HTR-8/SVneo (cell line): ENCODE results near the gene STAC2.

ENCODE experiments used
- DNase-seq: peaks from one replicate; pipeline ENCODE4 v3.0.0; 2011; ENCODE audit warnings: low spot score, mixed read lengths; ENCODE audit not compliant: insufficient read length
- FAIRE-seq: peaks from 2 replicates; lab custom pipeline; 2011; peaks lifted over from hg19 to GRCh38; lab: Jason Lieb, UNC

Gene STAC2

GRCh38 chr17:39194089-39194984 lies 31.4 kb downstream of the STAC2 start:
- DNase-seq (no peak), FAIRE-seq (peak; percentile 91)

GRCh38 chr17:39193346-39193745 lies 32.4 kb downstream of the STAC2 start:
- DNase-seq (no peak), FAIRE-seq (no peak)

GRCh38 chr17:39192901-39193300 lies 32.8 kb downstream of the STAC2 start:
- no peak for DNase-seq
- peak; percentile 89 for FAIRE-seq

- FAIRE-seq: peak; percentile 4
- no peak for DNase-seq
These were observed 33.8 kb downstream of the STAC2 start for GRCh38 chr17:39191750-39192510.

- DNase-seq (no peak), FAIRE-seq (peak; percentile 52)
These were observed 38.5 kb downstream of the STAC2 start for GRCh38 chr17:39187152-39187830.

GRCh38 chr17:39186481-39187002 lies 39.2 kb downstream of the STAC2 start:
- DNase-seq (no peak), FAIRE-seq (no peak)

GRCh38 chr17:39183720-39184119 lies 42.0 kb downstream of the STAC2 start:
- FAIRE-seq (peak; percentile 63), DNase-seq (no peak)

GRCh38 chr17:39183045-39183444 lies 42.7 kb downstream of the STAC2 start:
- no peak for DNase-seq
- FAIRE-seq: no peak

- DNase-seq: no peak
- FAIRE-seq: peak; percentile 26
These were observed 44.4 kb downstream of the STAC2 start for GRCh38 chr17:39181303-39181702.

GRCh38 chr17:39178536-39178935 lies 47.2 kb downstream of the STAC2 start:
- FAIRE-seq: no peak
- DNase-seq: no peak

GRCh38 chr17:39177256-39177655 lies 48.5 kb downstream of the STAC2 start:
- FAIRE-seq (no peak), DNase-seq (no peak)

- DNase-seq (no peak), FAIRE-seq (no peak)
These were observed 50.1 kb downstream of the STAC2 start for GRCh38 chr17:39175695-39176093.

- FAIRE-seq: peak; percentile 75
- peak; percentile 84 for DNase-seq
These were observed 50.6 kb downstream of the STAC2 start for GRCh38 chr17:39174920-39175694.

GRCh38 chr17:39173526-39174274 lies 52.0 kb downstream of the STAC2 start:
- DNase-seq (no peak), FAIRE-seq (peak; percentile 4)

GRCh38 chr17:39173080-39173479 lies 52.7 kb downstream of the STAC2 start:
- DNase-seq (no peak), FAIRE-seq (no peak)

- FAIRE-seq (peak; percentile 57), DNase-seq (no peak)
These were observed 53.8 kb downstream of the STAC2 start for GRCh38 chr17:39171933-39172332.

GRCh38 chr17:39170558-39170957 lies 55.2 kb downstream of the STAC2 start:
- DNase-seq (no peak), FAIRE-seq (no peak)

- FAIRE-seq (no peak), DNase-seq (no peak)
These were observed 55.6 kb downstream of the STAC2 start for GRCh38 chr17:39170109-39170508.

GRCh38 chr17:39169518-39169917 lies 56.2 kb downstream of the STAC2 start:
- peak; percentile 9 for FAIRE-seq
- DNase-seq: no peak
